Liver (tissue), 10 donors: ENCODE data around the gene IWS1. TPM values are rescaled to one million over a fixed set of nuclear protein-coding genes. Genes with fewer than 3 reads are reported as not detected.

ENCODE experiments used
- DNase-seq: peaks from one replicate; pipeline ENCODE4 v3.0.0-alpha.2; 2017; ENCODE audit warnings: low spot score
- H3K27ac ChIP-seq, 2 donors: one replicate each; pipeline ENCODE4 v1.7.0; 2013; ENCODE audit warnings: inconsistent platforms in 2 of 2, low read length in 2 of 2, control low read depth in 1 of 2, low read depth in 1 of 2, mild to moderate bottlenecking in 1 of 2
- H3K27me3 ChIP-seq, 4 donors: one replicate each; pipeline versions ENCODE4 v1.6.1 to v1.7.0; 2013; ENCODE audit warnings: low read length in 3 of 4, inconsistent platforms in 1 of 4, mild to moderate bottlenecking in 1 of 4, moderate library complexity in 1 of 4; ENCODE audit not compliant: control insufficient read depth in 4 of 4, insufficient read depth in 4 of 4
- H3K36me3 ChIP-seq, 4 donors: one replicate each; pipeline versions ENCODE4 v1.6.1 to v1.7.0; 2013; ENCODE audit warnings: low read length in 3 of 4, mild to moderate bottlenecking in 3 of 4, low read depth in 1 of 4, moderate library complexity in 1 of 4; ENCODE audit not compliant: control insufficient read depth in 4 of 4, insufficient read depth in 3 of 4
- H3K4me1 ChIP-seq, 4 donors: one replicate each; pipeline versions ENCODE4 v1.6.1 to v1.7.0; 2013; ENCODE audit warnings: low read length in 3 of 4, mild to moderate bottlenecking in 3 of 4, moderate library complexity in 1 of 4; ENCODE audit not compliant: control insufficient read depth in 4 of 4, insufficient read depth in 4 of 4
- H3K4me3 ChIP-seq, 3 donors: one replicate each; pipeline versions ENCODE4 v1.6.1 to v1.7.0; 2013; ENCODE audit warnings: low read length in 3 of 3, control low read depth in 1 of 3, low read depth in 1 of 3, mild to moderate bottlenecking in 1 of 3
- H3K9ac ChIP-seq, 2 donors: one replicate each; pipeline ENCODE4 v1.7.0; 2013; ENCODE audit warnings: low read length in 2 of 2, mild to moderate bottlenecking in 2 of 2, moderate library complexity in 2 of 2, control low read depth in 1 of 2, low read depth in 1 of 2
- H3K9me3 ChIP-seq, 4 donors: one replicate each; pipeline versions ENCODE4 v1.6.1 to v1.7.0; 2013; ENCODE audit warnings: low read length in 3 of 4; ENCODE audit not compliant: control insufficient read depth in 4 of 4
- FOXA1 ChIP-seq: IDR thresholded peaks from 2 replicates; pipeline ENCODE4 v1.6.1; 2016; ENCODE audit warnings: antibody characterized with exemption
- GABPA ChIP-seq, 2 donors: IDR thresholded peaks in 1 of 2; conservative IDR thresholded peaks in 1 of 2; 2 replicates each; pipeline ENCODE4 v1.6.1; 2016; ENCODE audit warnings: antibody characterized with exemption in 2 of 2, mild to moderate bottlenecking in 1 of 2, moderate library complexity in 1 of 2
- HNF4A ChIP-seq, 2 donors: conservative IDR thresholded peaks; 2 replicates each; pipeline ENCODE4 v1.6.1; 2016; ENCODE audit warnings: antibody characterized with exemption in 2 of 2, mild to moderate bottlenecking in 2 of 2
- HNF4G ChIP-seq: IDR thresholded peaks from 2 replicates; pipeline ENCODE4 v1.6.1; 2016; ENCODE audit warnings: antibody characterized with exemption
- RAD21 ChIP-seq, 2 donors: IDR thresholded peaks; 2 replicates each; pipeline ENCODE4 v1.6.1; 2016; ENCODE audit warnings: antibody characterized with exemption in 2 of 2, mild to moderate bottlenecking in 2 of 2
- RXRA ChIP-seq, 2 donors: IDR thresholded peaks; 2 replicates each; pipeline ENCODE4 v1.6.1; 2017 to 2018; ENCODE audit warnings: antibody characterized with exemption in 2 of 2, mild to moderate bottlenecking in 1 of 2
- SP1 ChIP-seq: IDR thresholded peaks from 2 replicates; pipeline ENCODE4 v1.6.1; 2018; ENCODE audit warnings: antibody characterized with exemption, mild to moderate bottlenecking
- YY1 ChIP-seq: IDR thresholded peaks from 2 replicates; pipeline ENCODE4 v1.6.1; 2016; ENCODE audit warnings: antibody characterized with exemption, mild to moderate bottlenecking
- WGBS: extraction: QIAGEN DNeasy Blood & Tissue Kit; methylation state at CpG from one replicate; pipeline ENCODE4 v1.1.7; 2013; 5-methylcytosine and 5-hydroxymethylcytosine counted together
- polyA plus RNA-seq, 2 donors: library from polyadenylated mRNA; stranded (reverse) in 1 of 2; unstranded in 1 of 2; fragments of 200-250 nt in 1 of 2; fragments of >200 nt in 1 of 2; fragmentation: Nextera tagmentation in 1 of 2; extraction: Ambion mirVana in 1 of 2; gene quantifications; one replicate each; pipeline versions ENCODE4 v1.2.1 to v1.2.3, GENCODE V29; 2013 to 2015
- small RNA-seq: library from RNA; depleted of rRNA; stranded (forward); fragments of <200 nt; gene quantifications from one replicate; pipeline ENCODE3, GENCODE V24; 2014
- total RNA-seq, 2 donors: library from RNA; depleted of rRNA; stranded (reverse); fragments of >200 nt; gene quantifications; one replicate each; pipeline ENCODE4 v1.2.3, GENCODE V29; 2014
- TF ChIP-seq, protein P1 (sequence below): IDR thresholded peaks from 2 replicates; pipeline ENCODE4 v1.6.1; 2016; ENCODE audit warnings: antibody characterized with exemption, mild to moderate bottlenecking
- TF ChIP-seq, protein P2 (sequence below): IDR thresholded peaks from 2 replicates; pipeline ENCODE4 v1.6.1; 2016; ENCODE audit warnings: antibody characterized with exemption
- TF ChIP-seq, protein P3 (sequence below): IDR thresholded peaks from 2 replicates; pipeline ENCODE4 v1.6.1; 2016; ENCODE audit warnings: antibody characterized with exemption
- donor health status: healthy.
- donor health status: healthy.
- donor health status: healthy.
- donor health status: healthy.
- donor health status: healthy.

IWS1 gene
- total and polyA plus RNA-seq, 4 donors, result 13.0 to 28.9 (median 22.8) TPM

DNA sequence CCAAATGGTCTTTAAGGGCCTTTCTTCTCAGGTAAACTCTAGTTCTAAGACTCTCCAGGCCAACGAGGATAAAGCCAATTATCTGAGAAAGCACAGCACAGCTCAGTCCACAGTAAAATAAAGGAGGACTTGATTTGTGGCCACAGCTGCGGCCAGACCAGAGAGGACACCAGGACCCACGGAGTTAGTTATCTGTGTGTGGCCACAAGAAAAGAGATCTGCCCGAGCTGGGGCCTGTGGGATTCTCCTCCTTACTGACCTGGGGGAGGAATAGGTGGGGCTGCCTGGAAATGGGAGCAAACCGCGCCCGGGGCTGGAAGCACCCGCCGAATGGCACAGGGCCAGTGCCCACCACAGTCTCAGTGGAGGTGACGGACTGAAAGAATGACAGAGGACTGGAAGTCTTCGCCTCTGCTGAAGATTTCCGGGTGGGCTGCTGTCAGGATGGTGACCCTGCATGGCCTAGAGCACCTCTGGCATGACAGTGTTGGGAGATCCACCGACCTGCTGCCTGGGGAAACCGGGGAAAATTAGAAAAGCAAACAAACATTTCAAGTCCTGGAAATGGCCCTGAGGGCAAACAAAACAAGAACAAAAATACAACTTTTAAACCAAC, 94.8 kb downstream of the IWS1 start:
- Histone ChIP-seq H3K4me3 (no peak overlapping the region), H3K9me3 (no peaks in the 10 kb centered on the region), H3K36me3 (peaks cover 0 to 18% (median 9%) of the 10 kb centered on the region in 4 donors), H3K27ac (peak overlapping the region; percentile 51 to 71), H3K9ac (peak overlapping the region in 1 of 2 donors; percentile 60), H3K27me3 (no peaks in the 10 kb centered on the region), H3K4me1 (peaks cover 0 to 17% (median 0%) of the 10 kb centered on the region in 4 donors)
- TF ChIP-seq, protein P1, sequence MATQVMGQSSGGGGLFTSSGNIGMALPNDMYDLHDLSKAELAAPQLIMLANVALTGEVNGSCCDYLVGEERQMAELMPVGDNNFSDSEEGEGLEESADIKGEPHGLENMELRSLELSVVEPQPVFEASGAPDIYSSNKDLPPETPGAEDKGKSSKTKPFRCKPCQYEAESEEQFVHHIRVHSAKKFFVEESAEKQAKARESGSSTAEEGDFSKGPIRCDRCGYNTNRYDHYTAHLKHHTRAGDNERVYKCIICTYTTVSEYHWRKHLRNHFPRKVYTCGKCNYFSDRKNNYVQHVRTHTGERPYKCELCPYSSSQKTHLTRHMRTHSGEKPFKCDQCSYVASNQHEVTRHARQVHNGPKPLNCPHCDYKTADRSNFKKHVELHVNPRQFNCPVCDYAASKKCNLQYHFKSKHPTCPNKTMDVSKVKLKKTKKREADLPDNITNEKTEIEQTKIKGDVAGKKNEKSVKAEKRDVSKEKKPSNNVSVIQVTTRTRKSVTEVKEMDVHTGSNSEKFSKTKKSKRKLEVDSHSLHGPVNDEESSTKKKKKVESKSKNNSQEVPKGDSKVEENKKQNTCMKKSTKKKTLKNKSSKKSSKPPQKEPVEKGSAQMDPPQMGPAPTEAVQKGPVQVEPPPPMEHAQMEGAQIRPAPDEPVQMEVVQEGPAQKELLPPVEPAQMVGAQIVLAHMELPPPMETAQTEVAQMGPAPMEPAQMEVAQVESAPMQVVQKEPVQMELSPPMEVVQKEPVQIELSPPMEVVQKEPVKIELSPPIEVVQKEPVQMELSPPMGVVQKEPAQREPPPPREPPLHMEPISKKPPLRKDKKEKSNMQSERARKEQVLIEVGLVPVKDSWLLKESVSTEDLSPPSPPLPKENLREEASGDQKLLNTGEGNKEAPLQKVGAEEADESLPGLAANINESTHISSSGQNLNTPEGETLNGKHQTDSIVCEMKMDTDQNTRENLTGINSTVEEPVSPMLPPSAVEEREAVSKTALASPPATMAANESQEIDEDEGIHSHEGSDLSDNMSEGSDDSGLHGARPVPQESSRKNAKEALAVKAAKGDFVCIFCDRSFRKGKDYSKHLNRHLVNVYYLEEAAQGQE, result no peak
- TF ChIP-seq FOXA1 (no peak), GABPA (IDR thresholded peaks at IDR 0.05 in 1 of 2, conservative IDR thresholded peaks at IDR 0.05 in 1 of 2) (no peak), HNF4G (no peak), SP1 (peak; percentile 28), HNF4A (conservative IDR thresholded peaks at IDR 0.05) (peak in 1 of 2 donors; percentile 19), RAD21 (IDR thresholded peaks at IDR 0.05) (no peak), RXRA (IDR thresholded peaks at IDR 0.05) (no peak), YY1 (no peak)
- TF ChIP-seq, protein P2, sequence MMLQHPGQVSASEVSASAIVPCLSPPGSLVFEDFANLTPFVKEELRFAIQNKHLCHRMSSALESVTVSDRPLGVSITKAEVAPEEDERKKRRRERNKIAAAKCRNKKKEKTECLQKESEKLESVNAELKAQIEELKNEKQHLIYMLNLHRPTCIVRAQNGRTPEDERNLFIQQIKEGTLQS, result no peak
- TF ChIP-seq, protein P3, sequence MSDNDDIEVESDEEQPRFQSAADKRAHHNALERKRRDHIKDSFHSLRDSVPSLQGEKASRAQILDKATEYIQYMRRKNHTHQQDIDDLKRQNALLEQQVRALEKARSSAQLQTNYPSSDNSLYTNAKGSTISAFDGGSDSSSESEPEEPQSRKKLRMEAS, result no peak
- no peak for DNase-seq
- 68% methylated on average over 14 of the region's 14 CpGs for WGBS

Small RNAs within 50 kb of the gene (small RNA-seq; reads per million reads assigned to genes)
- gene RNU4-48P, result not detected

Other genes with a start within 250 kb of the IWS1 start
- gene ERCC3, start 232.3 kb downstream of the IWS1 start, total RNA-seq, result 10 to 100 TPM; 19.7 to 38.3 TPM
- gene ERCC3, start 232.3 kb downstream of the IWS1 start, polyA plus RNA-seq, result 10 to 100 TPM; 12.4 to 15.2 TPM
- gene MAP3K2, start 138.5 kb downstream of the IWS1 start, total RNA-seq, result 10 to 100 TPM; 22.0 to 46.2 TPM
- gene MAP3K2, start 138.5 kb downstream of the IWS1 start, polyA plus RNA-seq, result 10 to 100 TPM in 1 of 2 donors, 1 to 10 TPM in 1; 5.9 to 12.1 TPM
- 100 to 1,000 TPM; 150 to 376 TPM for gene PROC, start 108.1 kb downstream of the IWS1 start, total RNA-seq
- 100 to 1,000 TPM; 305 to 407 TPM for gene PROC, start 108.1 kb downstream of the IWS1 start, polyA plus RNA-seq
- 1 to 10 TPM in 1 of 2 donors, under 1 TPM in 1; 0.17 to 1.1 TPM for gene MYO7B, start 9.2 kb upstream of the IWS1 start, total RNA-seq
- 1 to 10 TPM in 1 of 2 donors, under 1 TPM in 1; 0.15 to 1.1 TPM for gene MYO7B, start 9.2 kb upstream of the IWS1 start, polyA plus RNA-seq
- gene GPR17, start 119.7 kb upstream of the IWS1 start, total RNA-seq, result under 1 TPM in 1 of 2 donors, not detected in 1; 0.14 TPM
- gene GPR17, start 119.7 kb upstream of the IWS1 start, polyA plus RNA-seq, result under 1 TPM; 0.03 to 0.07 TPM
- gene LIMS2, start 149.0 kb upstream of the IWS1 start, total RNA-seq, result 10 to 100 TPM in 1 of 2 donors, 1 to 10 TPM in 1; 1.4 to 15.6 TPM
- 10 to 100 TPM; 16.5 to 17.9 TPM for gene LIMS2, start 149.0 kb upstream of the IWS1 start, polyA plus RNA-seq
- 1 to 10 TPM; 4.7 to 4.9 TPM for gene SFT2D3, start 175.0 kb upstream of the IWS1 start, total RNA-seq
- 1 to 10 TPM in 1 of 2 donors, not detected in 1; 2.4 TPM for gene SFT2D3, start 175.0 kb upstream of the IWS1 start, polyA plus RNA-seq